ENCODE data around the gene STX1B. TPM values are rescaled to one million over a fixed set of nuclear protein-coding genes. Genes with fewer than 3 reads are reported as not detected.

The STX1B gene
- total RNA-seq, 3 donors from 2014 or later (not counting 1 experiment from before 2014, with no cell fraction given): 0.14 to 1.6 (median 0.32) TPM

GRCh38 chr16:30964574-30965226 lies 45.7 kb downstream of the STX1B start:
- H3K4me3 ChIP-seq (ENCODE audit: low read length): no peak overlapping the region
- H3K27me3 ChIP-seq (ENCODE audit: control insufficient read depth, insufficient read depth, low read length): no peaks in the 10 kb centered on the region
- ATAC-seq (no peak), DNase-seq (no peak)
- Mint-ChIP-seq H3K9me3 (no peaks in the 10 kb centered on the region), H3K36me3 (peaks cover 6% of the 10 kb centered on the region), H3K27ac (no peak overlapping the region), H3K4me3 (no peak overlapping the region), H3K27me3 (ENCODE audit: low read depth in 2 of 2) (no peaks in the 10 kb centered on the region), H3K4me1 (peaks cover 9 to 11% of the 10 kb centered on the region in 2 donors)
- intact Hi-C loops (cut with micrococcal nuclease): no loop called here
- H3K9me3 ChIP-seq (ENCODE audit: control insufficient read depth, insufficient read depth, low read length): no peaks in the 10 kb centered on the region
- 95% methylated on average over 33 of the region's 33 CpGs for WGBS (ENCODE audit: insufficient coverage)
- peaks cover 84% of the 10 kb centered on the region for H3K36me3 ChIP-seq (ENCODE audit: control insufficient read depth, insufficient read depth, low read length)
- no peaks in the 10 kb centered on the region for H3K4me1 ChIP-seq (ENCODE audit: control insufficient read depth, insufficient read depth, low read length)
- no peak for TF ChIP-seq CTCF (IDR thresholded peaks at IDR 0.05)
- no peak overlapping the region for H3K27ac ChIP-seq (ENCODE audit: low read length)

- DNase-seq: no peak
- Histone ChIP-seq H3K4me1 (ENCODE audit: control insufficient read depth, insufficient read depth, low read length) (peaks cover 4% of the 10 kb centered on the region), H3K4me3 (ENCODE audit: low read length) (no peak overlapping the region), H3K27me3 (ENCODE audit: control insufficient read depth, insufficient read depth, low read length) (no peaks in the 10 kb centered on the region), H3K9me3 (ENCODE audit: control insufficient read depth, insufficient read depth, low read length) (no peaks in the 10 kb centered on the region), H3K27ac (ENCODE audit: low read length) (no peak overlapping the region), H3K36me3 (ENCODE audit: control insufficient read depth, insufficient read depth, low read length) (peaks cover 84% of the 10 kb centered on the region)
- intact Hi-C loops (cut with micrococcal nuclease): no loop called here
- Mint-ChIP-seq H3K9me3 (no peaks in the 10 kb centered on the region), H3K4me1 (peaks cover 16 to 18% of the 10 kb centered on the region in 2 donors), H3K4me3 (no peak overlapping the region), H3K27ac (no peak overlapping the region), H3K36me3 (peaks cover 6% of the 10 kb centered on the region), H3K27me3 (ENCODE audit: low read depth in 2 of 2) (no peaks in the 10 kb centered on the region)
- no peak for TF ChIP-seq CTCF (IDR thresholded peaks at IDR 0.05)
- 95% methylated on average over 18 of the region's 18 CpGs for WGBS (ENCODE audit: insufficient coverage)
- no peak for ATAC-seq
Measured at GRCh38 chr16:30963925-30964511, 46.4 kb downstream of the STX1B start.

- Mint-ChIP-seq H3K4me1 (peaks cover 26 to 32% of the 10 kb centered on the region in 2 donors), H3K4me3 (no peak overlapping the region), H3K9me3 (no peaks in the 10 kb centered on the region), H3K27me3 (ENCODE audit: low read depth in 2 of 2) (no peaks in the 10 kb centered on the region), H3K27ac (no peak overlapping the region), H3K36me3 (peaks cover 6% of the 10 kb centered on the region)
- DNase-seq: no peak
- intact Hi-C loops (cut with micrococcal nuclease): no loop called here
- H3K4me3 ChIP-seq (ENCODE audit: low read length): no peak overlapping the region
- peaks cover 66% of the 10 kb centered on the region for H3K36me3 ChIP-seq (ENCODE audit: control insufficient read depth, insufficient read depth, low read length)
- 96% methylated on average over 10 of the region's 11 CpGs for WGBS (ENCODE audit: insufficient coverage)
- no peak overlapping the region for H3K27ac ChIP-seq (ENCODE audit: low read length)
- no peaks in the 10 kb centered on the region for H3K27me3 ChIP-seq (ENCODE audit: control insufficient read depth, insufficient read depth, low read length)
- TF ChIP-seq CTCF (IDR thresholded peaks at IDR 0.05): no peak
- peaks cover 19% of the 10 kb centered on the region for H3K4me1 ChIP-seq (ENCODE audit: control insufficient read depth, insufficient read depth, low read length)
- no peak for ATAC-seq
- no peaks in the 10 kb centered on the region for H3K9me3 ChIP-seq (ENCODE audit: control insufficient read depth, insufficient read depth, low read length)
Measured at GRCh38 chr16:30961384-30961783, 49.1 kb downstream of the STX1B start.
